GM23248 (cell line): Measurements from ENCODE around the gene SEMA3F. TPM values are rescaled to one million over a fixed set of nuclear protein-coding genes. Genes with fewer than 3 reads are reported as not detected.

Experiments
- DNase-seq: peaks from one replicate; pipeline ENCODE4 v3.0.0-alpha.2; 2015
- H2AFZ ChIP-seq: fragments of 200-600 bp; sonication (generic); 2 replicates; pipeline ENCODE4 v1.6.1; 2016; ENCODE audit warnings: antibody characterized with exemption
- H3F3A ChIP-seq: fragments of 200-600 bp; sonication (generic); 2 replicates; pipeline ENCODE4 v1.6.1; 2016; ENCODE audit warnings: mild to moderate bottlenecking, antibody characterized with exemption, mixed run types; ENCODE audit not compliant: insufficient read depth
- H3K27ac ChIP-seq: fragments of 200-600 bp; sonication (generic); 2 replicates; pipeline ENCODE4 v1.5.1; 2016; ENCODE audit warnings: mild to moderate bottlenecking
- H3K27me3 ChIP-seq: fragments of 200-600 bp; sonication (generic); replicated peaks from 2 replicates; pipeline ENCODE4 v1.6.1; 2016; ENCODE audit warnings: mild to moderate bottlenecking; ENCODE audit not compliant: insufficient read depth
- H3K36me3 ChIP-seq: fragments of 200-600 bp; sonication (generic); 2 replicates; pipeline ENCODE4 v1.6.1; 2016; ENCODE audit warnings: low read depth, mild to moderate bottlenecking
- H3K4me1 ChIP-seq: fragments of 200-600 bp; sonication (generic); 2 replicates; pipeline ENCODE4 v1.6.1; 2016; ENCODE audit warnings: mild to moderate bottlenecking; ENCODE audit not compliant: insufficient read depth
- H3K4me2 ChIP-seq: fragments of 200-600 bp; sonication (generic); one replicate; pipeline ENCODE4 v1.6.1; 2016; ENCODE audit warnings: mild to moderate bottlenecking; ENCODE audit not compliant: unreplicated experiment
- H3K4me3 ChIP-seq: fragments of 200-600 bp; sonication (generic); 2 replicates; pipeline ENCODE4 v1.5.1; 2016; ENCODE audit warnings: mild to moderate bottlenecking
- H3K79me2 ChIP-seq: fragments of 200-600 bp; sonication (generic); 2 replicates; pipeline ENCODE4 v1.6.1; 2016; ENCODE audit warnings: mild to moderate bottlenecking; ENCODE audit not compliant: insufficient read depth
- H3K9ac ChIP-seq: fragments of 200-600 bp; sonication (generic); 2 replicates; pipeline ENCODE4 v1.6.1; 2016; ENCODE audit warnings: mild to moderate bottlenecking
- H3K9me2 ChIP-seq: fragments of 200-600 bp; sonication (generic); 2 replicates; pipeline ENCODE4 v1.6.1; 2016; ENCODE audit warnings: mixed run types, mild to moderate bottlenecking, moderate library complexity; ENCODE audit not compliant: insufficient read depth
- H3K9me3 ChIP-seq: fragments of 200-600 bp; sonication (generic); one replicate; pipeline ENCODE4 v1.6.1; 2017; ENCODE audit warnings: low read depth
- H4K20me1 ChIP-seq: fragments of 200-600 bp; sonication (generic); 2 replicates; pipeline ENCODE4 v1.6.0; 2016; ENCODE audit not compliant: insufficient read depth
- EZH2 ChIP-seq: fragments of 200-600 bp; sonication (generic); IDR thresholded peaks from 2 replicates; pipeline ENCODE4 v1.6.1; 2018; ENCODE audit warnings: antibody characterized with exemption, mild to moderate bottlenecking; ENCODE audit not compliant: insufficient read depth, poor library complexity, severe bottlenecking
- EZH2phosphoT487 ChIP-seq: fragments of 200-600 bp; sonication (generic); IDR thresholded peaks from 2 replicates; pipeline ENCODE4 v1.6.1; 2018; ENCODE audit warnings: antibody characterized with exemption, moderate library complexity, mild to moderate bottlenecking, low read depth; ENCODE audit not compliant: insufficient read depth
- WGBS, 2 experiments: methylation state at CpG; one replicate each; pipeline ENCODE4 v1.1.6; 2015 to 2017; ENCODE audit warnings: low lambda C conversion rate in 2 of 2, low coverage in 1 of 2; ENCODE audit errors: missing lambda C conversion rate in 2 of 2; 5-methylcytosine and 5-hydroxymethylcytosine counted together
- in situ Hi-C: fragments of 300-500 bp; cut with MboI; formaldehyde crosslinking; loops from 2 replicates; pipeline ENCODE4 v1.15.0; 2020
- polyA plus RNA-seq: library from polyadenylated mRNA; unstranded; fragments of >200 nt; fragmentation: Nextera tagmentation; extraction: Ambion mirVana; gene quantifications from 2 replicates; pipeline ENCODE4 v1.2.1, GENCODE V29; 2016
- total RNA-seq: library from RNA; depleted of rRNA; stranded (reverse); fragments of >200 nt; shearing (Covaris generic); gene quantifications from 2 replicates; pipeline ENCODE4 v1.2.3, GENCODE V29; 2014

SEMA3F gene
- total and polyA plus RNA-seq, 2 experiments from 2014 or later: 0.54 to 3.2 TPM

GRCh38 chr3:50190936-50191660, 36.0 kb downstream of the SEMA3F start, which contains the start of gene GNAT1:
Gene GNAT1, plus strand, starts transcription at chr3:50191610. Its CDS starts 116 bp downstream, at chr3:50191726.
- in situ Hi-C loops: no loop called here
- Histone ChIP-seq H3K4me3 (no peak within 1 kb of the TSS), H3K9me3 (no peaks in the 10 kb centered on the region), H3K4me2 (no peak within 1 kb of the TSS), H3K9ac (no peak within 1 kb of the TSS), H3K4me1 (no peaks in the 10 kb centered on the region), H3K9me2 (no peaks in the 10 kb centered on the region), H2AFZ (no peak within 1 kb of the TSS), H3K36me3 (no peaks in the 10 kb centered on the region), H3K27ac (no peak within 1 kb of the TSS), H3K27me3 (peaks cover 14% of the 10 kb centered on the region), H3F3A (no peaks in the 10 kb centered on the region), H3K79me2 (no peaks in the 10 kb centered on the region), H4K20me1 (no peaks in the 10 kb centered on the region)
- no peak for DNase-seq
- TF ChIP-seq EZH2: no peak
- TF ChIP-seq EZH2phosphoT487: no peak
- 53 to 67% methylated on average over 7 to 8 of the region's 8 CpGs for WGBS, 2 experiments

GRCh38 chr3:50192124-50192523, 37.0 kb downstream of the SEMA3F start:
- Histone ChIP-seq H3K9me3 (no peaks in the 10 kb centered on the region), H3K9ac (no peak overlapping the region), H3K9me2 (no peaks in the 10 kb centered on the region), H3K27me3 (peaks cover 17% of the 10 kb centered on the region), H3K4me1 (no peaks in the 10 kb centered on the region), H3K27ac (no peak overlapping the region), H3K4me3 (no peak overlapping the region), H3K79me2 (no peaks in the 10 kb centered on the region), H2AFZ (no peak overlapping the region), H4K20me1 (no peaks in the 10 kb centered on the region), H3K4me2 (no peak overlapping the region), H3K36me3 (no peaks in the 10 kb centered on the region), H3F3A (no peaks in the 10 kb centered on the region)
- WGBS, 2 experiments: 49 to 54% methylated on average over 8 of the region's 8 CpGs
- TF ChIP-seq EZH2: no peak
- no peak for TF ChIP-seq EZH2phosphoT487
- no peak for DNase-seq
- in situ Hi-C loops: no loop called here

GRCh38 chr3:50192689-50193141, 37.6 kb downstream of the SEMA3F start:
- H3K9me2 ChIP-seq: no peaks in the 10 kb centered on the region
- TF ChIP-seq EZH2 (no peak), EZH2phosphoT487 (no peak)
- H3K27ac ChIP-seq: no peak overlapping the region
- H3K4me3 ChIP-seq: no peak overlapping the region
- no peak overlapping the region for H3K9ac ChIP-seq
- H2AFZ ChIP-seq: no peak overlapping the region
- H3F3A ChIP-seq: no peaks in the 10 kb centered on the region
- no peak overlapping the region for H3K4me2 ChIP-seq
- DNase-seq: peak; percentile 55
- no peaks in the 10 kb centered on the region for H3K79me2 ChIP-seq
- H3K9me3 ChIP-seq: no peaks in the 10 kb centered on the region
- in situ Hi-C loops: no loop called here
- 1 to 2% methylated on average over 20 to 21 of the region's 21 CpGs for WGBS, 2 experiments
- H4K20me1 ChIP-seq: no peaks in the 10 kb centered on the region
- H3K4me1 ChIP-seq: no peaks in the 10 kb centered on the region
- no peaks in the 10 kb centered on the region for H3K36me3 ChIP-seq
- peaks cover 22% of the 10 kb centered on the region for H3K27me3 ChIP-seq

GRCh38 chr3:50193286-50193685, 38.2 kb downstream of the SEMA3F start:
- H4K20me1 ChIP-seq: no peaks in the 10 kb centered on the region
- no peak overlapping the region for H3K4me2 ChIP-seq
- H3K9me3 ChIP-seq: no peaks in the 10 kb centered on the region
- TF ChIP-seq EZH2 (no peak), EZH2phosphoT487 (no peak)
- H3F3A ChIP-seq: no peaks in the 10 kb centered on the region
- H3K36me3 ChIP-seq: no peaks in the 10 kb centered on the region
- no peak overlapping the region for H3K9ac ChIP-seq
- 9 to 10% methylated on average over 28 to 31 of the region's 36 CpGs for WGBS, 2 experiments
- in situ Hi-C loops: no loop called here
- H3K4me3 ChIP-seq: no peak overlapping the region
- DNase-seq: peak; percentile 28
- no peaks in the 10 kb centered on the region for H3K79me2 ChIP-seq
- no peak overlapping the region for H3K27ac ChIP-seq
- H3K27me3 ChIP-seq: peaks cover 26% of the 10 kb centered on the region
- H3K9me2 ChIP-seq: no peaks in the 10 kb centered on the region
- no peak overlapping the region for H2AFZ ChIP-seq
- H3K4me1 ChIP-seq: no peaks in the 10 kb centered on the region

- Histone ChIP-seq H3K27ac (no peak overlapping the region), H2AFZ (no peak overlapping the region), H3K9me3 (no peaks in the 10 kb centered on the region), H3K4me2 (no peak overlapping the region), H3K9ac (no peak overlapping the region), H3K27me3 (peaks cover 31% of the 10 kb centered on the region), H4K20me1 (no peaks in the 10 kb centered on the region), H3K36me3 (no peaks in the 10 kb centered on the region), H3K4me1 (no peaks in the 10 kb centered on the region), H3F3A (no peaks in the 10 kb centered on the region), H3K9me2 (no peaks in the 10 kb centered on the region), H3K79me2 (no peaks in the 10 kb centered on the region), H3K4me3 (no peak overlapping the region)
- in situ Hi-C loops: no loop called here
- WGBS, 2 experiments: 10 to 14% methylated on average over 21 to 32 of the region's 34 CpGs
- TF ChIP-seq EZH2 (peak; percentile 35), EZH2phosphoT487 (no peak)
- no peak for DNase-seq
Measured at GRCh38 chr3:50193746-50194127, 38.6 kb downstream of the SEMA3F start.
